Activated CD4-positive, alpha-beta T cell treated with anti-CD3 and anti-CD28 coated beads, Interleukin-2, amount 50 U/mL, for 4 hours (primary cell): ENCODE data around the gene MTFP1.
"Not testable (repeated sequence)": the region's sequence is repeated elsewhere in the genome, so short reads cannot be mapped to it uniquely, and the experiment has no call there.

Experiments used
- DNase-seq, 2 experiments: peaks; one replicate each; pipeline ENCODE4 v3.0.0-alpha.2; 2020

Gene MTFP1

GRCh38 chr22:30457981-30458380, 32.4 kb downstream of the MTFP1 start:
- DNase-seq: no peak

DNA sequence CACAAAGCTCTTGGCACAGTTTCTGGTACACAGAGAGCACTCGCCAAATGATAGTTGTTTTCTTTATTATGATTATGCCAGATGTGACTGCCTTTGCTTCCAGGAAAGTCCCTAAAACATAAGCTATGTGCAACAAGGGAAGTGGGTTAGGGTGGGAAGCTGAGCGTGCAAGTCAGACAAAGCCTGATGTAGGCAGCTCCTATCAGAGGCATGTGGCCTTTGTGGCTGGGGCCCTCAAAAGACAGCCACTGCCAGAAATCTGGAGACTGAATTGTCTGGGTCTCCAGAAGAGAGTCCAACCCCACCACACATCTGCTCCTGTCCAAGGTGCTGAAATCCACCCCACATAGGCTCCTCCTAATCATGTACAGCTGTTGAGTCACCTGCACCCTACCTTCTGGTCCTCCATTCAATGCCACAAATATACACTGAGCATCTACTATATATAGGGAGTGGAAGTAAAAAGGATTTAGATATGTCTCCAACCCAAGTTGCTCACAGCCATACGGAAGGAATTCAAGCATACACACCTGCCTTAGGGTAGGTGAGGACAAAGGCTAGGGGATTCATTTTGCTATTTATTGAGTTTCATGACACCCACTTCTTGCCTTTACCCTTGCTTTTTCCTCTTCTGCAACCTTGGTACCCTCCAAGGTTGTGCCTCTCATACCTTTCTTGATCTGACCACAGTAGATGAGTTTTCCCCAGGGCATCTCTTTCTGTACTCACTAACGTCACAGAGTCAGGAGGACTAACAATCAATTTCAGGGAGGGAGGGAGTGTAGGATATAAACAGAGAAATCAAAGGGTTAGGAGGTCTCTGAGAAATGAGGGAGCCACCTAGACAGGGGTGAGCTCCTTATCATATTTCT, 33.8 kb downstream of the MTFP1 start:
- no peak for DNase-seq

- DNase-seq: no peak
These were observed 34.6 kb downstream of the MTFP1 start for GRCh38 chr22:30460147-30460546.

DNA sequence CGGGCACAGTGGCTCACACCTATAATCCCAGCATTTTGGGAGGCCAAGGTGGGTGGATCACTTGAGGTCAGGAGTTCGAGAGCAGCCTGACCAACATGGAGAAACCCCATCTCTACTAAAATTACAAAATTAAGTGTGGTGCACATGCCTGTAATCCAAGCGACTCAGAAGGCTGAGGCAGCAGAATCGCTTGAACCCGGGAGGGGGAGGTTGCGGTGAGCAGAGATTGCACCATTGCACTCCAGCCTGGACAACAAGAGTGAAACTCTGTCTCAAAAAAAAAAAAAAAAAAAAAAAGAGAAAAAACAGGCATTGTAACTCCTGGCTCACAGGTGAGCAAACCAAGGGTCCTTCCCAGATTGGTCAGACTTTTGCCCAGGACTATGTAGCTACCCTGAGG, 35.0 kb downstream of the MTFP1 start:
- DNase-seq: not testable (repeated sequence)

DNA sequence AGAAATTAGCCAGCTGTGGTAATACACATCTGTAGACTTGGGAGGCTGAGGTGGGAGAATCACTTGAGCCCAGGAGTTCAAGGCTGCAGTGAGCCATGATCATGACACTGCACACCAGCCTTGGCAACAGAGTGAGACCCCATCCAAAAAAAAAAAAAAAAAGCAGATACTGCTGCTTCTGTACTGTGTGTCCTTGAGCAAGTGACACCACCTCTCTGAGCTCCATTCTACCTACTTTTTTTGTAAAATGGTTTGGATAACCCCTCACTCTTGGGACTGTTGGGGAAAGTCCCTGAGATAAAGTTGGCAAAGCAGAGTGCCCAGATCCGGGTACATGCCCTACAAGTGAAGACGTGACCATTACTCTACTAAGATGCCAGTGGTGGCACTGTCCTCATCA, 43.6 kb downstream of the MTFP1 start:
- DNase-seq: no peak

DNA sequence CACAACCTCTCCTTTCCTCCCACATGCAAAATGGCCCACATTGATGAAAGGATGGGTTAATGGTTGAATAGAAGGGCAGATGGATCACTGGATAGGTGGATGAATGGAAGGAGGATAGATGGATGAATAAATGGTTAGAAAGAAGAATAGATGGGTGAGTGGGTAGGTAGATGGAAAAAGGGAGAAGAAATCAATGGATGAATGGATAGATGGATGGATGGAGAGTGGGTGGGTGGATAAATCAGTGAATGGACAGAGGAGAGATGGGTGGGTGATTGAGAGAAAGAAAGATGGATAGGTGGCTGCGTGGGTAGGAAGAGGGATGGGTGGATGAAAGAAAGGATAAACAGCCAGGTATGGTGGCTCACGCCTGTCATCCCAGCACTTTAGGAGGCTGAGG, 45.1 kb downstream of the MTFP1 start:
- no peak for DNase-seq

DNA sequence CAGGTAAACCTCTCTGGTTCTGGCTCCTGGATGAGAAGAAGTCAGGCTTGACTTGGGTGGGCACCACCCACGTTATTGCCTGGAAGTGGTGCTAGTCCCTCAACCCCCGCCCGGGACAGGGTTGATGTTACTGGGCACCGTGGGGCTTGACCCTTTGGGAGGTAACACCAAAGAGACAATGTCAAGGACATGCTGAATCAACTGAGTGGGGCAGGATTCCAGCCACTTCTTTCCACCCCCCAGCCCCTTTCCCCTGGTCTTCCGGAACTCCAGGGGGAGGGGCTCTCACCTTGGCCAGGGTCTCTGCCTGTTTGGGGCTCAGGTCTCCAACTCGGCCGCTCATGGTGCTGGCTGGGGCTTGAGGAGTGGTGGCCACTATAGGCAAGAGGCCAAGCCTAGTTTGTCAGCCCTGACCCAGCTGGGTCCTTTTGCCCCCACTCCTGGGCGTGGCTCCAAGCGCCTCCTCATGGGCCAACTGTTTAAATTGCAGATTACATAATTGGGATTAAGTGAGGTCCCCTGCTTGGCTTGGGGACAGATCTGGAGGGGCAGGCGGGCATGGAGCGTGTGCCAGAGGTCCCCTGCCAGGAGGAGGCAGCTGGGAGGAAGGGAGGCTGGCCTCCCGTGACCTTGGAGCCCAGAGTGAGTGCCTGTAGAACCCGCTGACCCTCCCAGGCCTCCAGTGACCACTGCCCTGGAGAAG, 46.2 kb downstream of the MTFP1 start, which contains the start of gene SEC14L3:
Gene SEC14L3, minus strand, starts transcription at position 402 of the 703 bp plus-strand sequence. Its CDS starts 59 bp downstream, at position 343.
- DNase-seq: no peak

DNA sequence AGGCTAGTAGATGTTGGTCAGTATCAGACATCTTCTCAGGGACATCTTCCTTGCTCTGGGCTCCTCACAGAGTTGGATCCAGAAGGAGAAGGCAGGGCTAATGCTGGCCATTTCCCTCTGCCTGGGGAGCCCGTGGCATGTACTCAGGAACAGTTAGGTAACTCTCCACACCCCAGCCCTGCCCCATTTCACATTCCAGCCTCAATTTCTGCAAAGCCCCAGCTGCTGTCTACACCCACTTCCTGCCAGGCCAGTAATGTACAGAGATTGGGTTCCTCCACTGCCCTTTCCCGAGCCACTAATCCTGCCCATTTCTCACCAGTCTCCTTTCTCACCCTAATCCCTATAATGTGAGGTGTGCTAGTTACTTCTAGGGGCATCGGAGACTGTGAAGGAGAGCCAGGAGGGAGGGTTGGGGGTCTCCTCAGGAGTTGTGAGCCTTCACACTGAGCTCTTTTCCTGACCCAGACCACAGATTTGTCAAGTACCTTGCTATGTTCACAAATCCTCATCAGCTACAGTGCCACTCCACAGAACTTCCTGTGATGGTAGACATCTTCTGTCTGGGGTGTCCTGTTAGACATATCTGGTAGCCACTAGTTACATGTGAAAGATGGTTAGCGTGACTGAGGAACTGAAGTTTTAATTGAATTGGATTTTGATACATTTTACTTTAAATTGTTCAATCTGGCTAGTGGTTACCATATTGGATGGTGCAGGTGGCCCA, 47.6 kb downstream of the MTFP1 start:
- DNase-seq: no peak

DNA sequence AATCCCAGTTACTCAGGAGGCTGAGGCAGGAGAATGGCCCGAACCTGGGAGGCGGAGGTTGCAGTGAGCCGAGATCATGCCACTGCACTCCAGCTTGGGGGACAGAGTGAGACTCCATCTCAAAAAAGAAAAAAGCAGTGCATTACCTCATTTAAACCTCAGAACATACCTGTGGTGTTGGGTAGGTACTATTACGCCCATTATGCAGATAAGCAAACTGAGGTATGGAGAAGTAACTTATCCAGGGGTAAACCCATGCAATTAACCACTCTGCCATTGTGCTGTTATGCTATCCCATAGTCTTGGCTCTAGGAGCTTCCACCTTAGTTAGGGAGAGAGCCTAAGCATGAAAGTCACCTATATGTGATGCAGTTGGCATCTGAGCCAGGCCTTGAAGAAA, 48.6 kb downstream of the MTFP1 start:
- DNase-seq: no peak

DNA sequence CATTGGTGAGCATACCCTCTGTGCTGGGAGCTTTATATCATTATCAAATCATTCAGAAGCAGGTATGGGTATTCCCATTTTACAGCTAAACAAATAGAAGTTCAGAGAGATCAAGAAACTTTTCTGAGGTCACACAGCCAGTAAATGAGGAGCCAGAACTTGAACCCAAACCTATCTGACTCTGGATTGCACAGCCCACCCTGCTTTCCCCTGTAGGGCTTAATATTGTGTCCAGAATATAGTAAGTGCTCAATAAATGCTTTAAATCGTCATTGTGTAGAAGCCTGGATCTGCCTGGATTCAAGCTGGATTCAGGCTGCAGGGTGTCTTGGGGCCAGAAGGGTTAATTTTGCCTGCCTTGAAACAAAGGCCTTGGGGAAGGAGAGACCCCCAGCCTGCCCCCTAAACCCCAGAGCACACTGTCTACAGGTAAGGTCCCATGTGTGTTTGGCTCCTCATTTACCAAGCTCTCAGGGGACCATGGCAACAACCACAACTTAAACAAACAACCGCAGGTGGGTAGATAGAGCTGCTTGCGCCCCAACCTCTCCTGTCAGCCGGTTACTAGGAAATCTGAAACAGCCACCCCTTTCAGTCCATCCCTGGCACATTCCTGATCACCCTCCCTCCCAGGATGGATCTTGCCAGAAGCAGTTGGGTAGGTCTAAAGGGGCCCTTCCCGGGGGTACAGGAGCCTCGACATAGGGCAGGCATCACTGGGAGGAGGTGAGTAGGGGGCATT, 49.3 kb downstream of the MTFP1 start:
- peak in 1 of 2 experiments; percentile 8 for DNase-seq
